ENCODE data around the gene BCAS1.

Gene BCAS1

DNA sequence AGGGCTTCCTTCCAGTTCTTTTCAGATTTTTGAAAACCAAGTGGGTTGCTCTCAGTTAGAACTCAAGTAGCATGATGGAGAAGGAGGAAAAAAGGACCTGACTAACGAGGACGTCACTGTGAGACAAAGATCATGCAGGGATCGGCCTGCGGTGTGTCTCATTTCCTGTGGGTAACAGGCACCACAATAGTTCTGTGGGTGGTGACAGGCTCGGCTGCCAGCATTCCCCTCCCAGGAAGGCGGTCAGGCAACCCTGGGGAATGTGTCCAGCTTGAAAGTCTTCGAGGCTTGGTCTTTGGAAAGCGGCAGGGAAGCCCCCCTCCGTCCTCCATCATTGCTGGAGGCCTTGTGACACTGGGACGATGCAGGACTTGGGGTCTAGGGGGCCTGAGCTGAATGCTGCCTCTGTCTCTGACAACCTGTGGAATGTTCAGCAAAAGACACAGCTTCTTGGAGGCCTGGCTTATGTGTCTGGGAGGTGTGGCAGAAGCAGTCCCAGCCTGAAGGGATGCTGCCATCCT is 121.0 kb downstream of the BCAS1 start:
- Histone ChIP-seq H3K9me3 (ENCODE audit: control insufficient read depth, low read length) (no peaks in the 10 kb centered on the region), H3K4me1 (no peaks in the 10 kb centered on the region), H3K4me2 (ENCODE audit: low read length) (no peak overlapping the region), H3K36me3 (ENCODE audit: control insufficient read depth, insufficient read depth, low read length) (no peaks in the 10 kb centered on the region), H3K9ac (no peak overlapping the region), H3K27ac (no peak overlapping the region), H3K4me3 (ENCODE audit: low read depth, low read length) (no peak overlapping the region), H3K27me3 (ENCODE audit: control insufficient read depth, insufficient read depth, low read length) (no peaks in the 10 kb centered on the region), H2AFZ (peak overlapping the region; percentile 42), H3K79me2 (no peaks in the 10 kb centered on the region)
- TF ChIP-seq, protein P1, sequence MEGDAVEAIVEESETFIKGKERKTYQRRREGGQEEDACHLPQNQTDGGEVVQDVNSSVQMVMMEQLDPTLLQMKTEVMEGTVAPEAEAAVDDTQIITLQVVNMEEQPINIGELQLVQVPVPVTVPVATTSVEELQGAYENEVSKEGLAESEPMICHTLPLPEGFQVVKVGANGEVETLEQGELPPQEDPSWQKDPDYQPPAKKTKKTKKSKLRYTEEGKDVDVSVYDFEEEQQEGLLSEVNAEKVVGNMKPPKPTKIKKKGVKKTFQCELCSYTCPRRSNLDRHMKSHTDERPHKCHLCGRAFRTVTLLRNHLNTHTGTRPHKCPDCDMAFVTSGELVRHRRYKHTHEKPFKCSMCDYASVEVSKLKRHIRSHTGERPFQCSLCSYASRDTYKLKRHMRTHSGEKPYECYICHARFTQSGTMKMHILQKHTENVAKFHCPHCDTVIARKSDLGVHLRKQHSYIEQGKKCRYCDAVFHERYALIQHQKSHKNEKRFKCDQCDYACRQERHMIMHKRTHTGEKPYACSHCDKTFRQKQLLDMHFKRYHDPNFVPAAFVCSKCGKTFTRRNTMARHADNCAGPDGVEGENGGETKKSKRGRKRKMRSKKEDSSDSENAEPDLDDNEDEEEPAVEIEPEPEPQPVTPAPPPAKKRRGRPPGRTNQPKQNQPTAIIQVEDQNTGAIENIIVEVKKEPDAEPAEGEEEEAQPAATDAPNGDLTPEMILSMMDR (IDR thresholded peaks at IDR 0.05): no peak

- H3K4me2 ChIP-seq (ENCODE audit: low read length): no peak overlapping the region
- H3K36me3 ChIP-seq (ENCODE audit: control insufficient read depth, insufficient read depth, low read length): no peaks in the 10 kb centered on the region
- no peaks in the 10 kb centered on the region for H3K4me1 ChIP-seq
- TF ChIP-seq, protein P1 (IDR thresholded peaks at IDR 0.05): no peak
- no peak overlapping the region for H3K27ac ChIP-seq
- no peaks in the 10 kb centered on the region for H3K9me3 ChIP-seq (ENCODE audit: control insufficient read depth, low read length)
- H3K4me3 ChIP-seq (ENCODE audit: low read depth, low read length): no peak overlapping the region
- H3K27me3 ChIP-seq (ENCODE audit: control insufficient read depth, insufficient read depth, low read length): no peaks in the 10 kb centered on the region
- H3K79me2 ChIP-seq: no peaks in the 10 kb centered on the region
- no peak overlapping the region for H2AFZ ChIP-seq
- no peak overlapping the region for H3K9ac ChIP-seq
Measured at GRCh38 chr20:53948383-53949318, 121.7 kb downstream of the BCAS1 start.

DNA sequence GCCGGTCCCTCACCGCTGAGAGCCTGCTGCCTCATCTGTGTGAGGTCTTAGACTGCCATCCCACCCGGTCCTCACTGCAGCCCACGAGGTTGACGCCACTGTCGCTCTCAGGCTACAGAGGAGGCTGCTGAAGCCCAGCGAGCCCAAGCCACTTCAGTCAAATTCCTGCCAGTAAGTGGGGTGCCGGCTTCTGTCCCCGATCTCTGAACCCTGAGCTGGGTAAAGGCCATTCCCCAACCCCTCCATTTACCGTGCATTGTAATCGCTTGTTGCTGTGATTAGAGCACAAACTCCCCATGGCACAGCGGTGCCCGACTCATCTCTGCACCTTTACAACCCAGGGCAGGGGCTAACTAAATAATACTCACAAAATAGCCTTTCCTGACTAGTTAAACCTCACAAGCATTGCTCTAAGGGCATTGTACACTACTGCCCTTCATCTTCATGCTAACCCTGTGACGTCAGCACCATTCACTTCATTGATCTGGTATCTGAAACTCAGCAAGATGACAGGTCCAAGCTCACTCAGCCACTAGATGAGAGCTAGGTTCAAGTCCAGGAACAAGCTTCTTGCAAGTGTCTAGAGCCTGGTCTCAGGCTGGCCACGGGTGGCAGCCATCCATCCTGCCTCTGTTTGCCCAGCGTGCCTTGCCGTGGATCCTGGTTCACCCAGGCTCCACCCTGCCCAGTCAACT is 122.7 kb downstream of the BCAS1 start:
- H2AFZ ChIP-seq: no peak overlapping the region
- H3K4me2 ChIP-seq (ENCODE audit: low read length): no peak overlapping the region
- H3K9me3 ChIP-seq (ENCODE audit: control insufficient read depth, low read length): no peaks in the 10 kb centered on the region
- no peak overlapping the region for H3K9ac ChIP-seq
- H3K4me1 ChIP-seq: no peaks in the 10 kb centered on the region
- H3K79me2 ChIP-seq: no peaks in the 10 kb centered on the region
- no peak overlapping the region for H3K27ac ChIP-seq
- H3K27me3 ChIP-seq (ENCODE audit: control insufficient read depth, insufficient read depth, low read length): no peaks in the 10 kb centered on the region
- TF ChIP-seq, protein P1 (IDR thresholded peaks at IDR 0.05): no peak
- H3K36me3 ChIP-seq (ENCODE audit: control insufficient read depth, insufficient read depth, low read length): no peaks in the 10 kb centered on the region
- H3K4me3 ChIP-seq (ENCODE audit: low read depth, low read length): no peak overlapping the region

- H3K9ac ChIP-seq: no peak overlapping the region
Measured at GRCh38 chr20:53946106-53946505, 124.3 kb downstream of the BCAS1 start.

More at GRCh38 chr20:53946106-53946505, 124.3 kb downstream of the BCAS1 start:
- H3K36me3 ChIP-seq (ENCODE audit: control insufficient read depth, insufficient read depth, low read length): no peaks in the 10 kb centered on the region
- no peaks in the 10 kb centered on the region for H3K79me2 ChIP-seq
- no peaks in the 10 kb centered on the region for H3K9me3 ChIP-seq (ENCODE audit: control insufficient read depth, low read length)
- no peaks in the 10 kb centered on the region for H3K4me1 ChIP-seq
- TF ChIP-seq, protein P1 (IDR thresholded peaks at IDR 0.05): no peak
- H3K4me3 ChIP-seq (ENCODE audit: low read depth, low read length): no peak overlapping the region
- no peak overlapping the region for H3K4me2 ChIP-seq (ENCODE audit: low read length)
- H3K27me3 ChIP-seq (ENCODE audit: control insufficient read depth, insufficient read depth, low read length): no peaks in the 10 kb centered on the region
- no peak overlapping the region for H2AFZ ChIP-seq
- no peak overlapping the region for H3K27ac ChIP-seq

Measured in parathyroid adenoma (tissue), 2 donors.